HPDE6-E6E7 (cell line): ENCODE measurements around the gene FRAS1.
A peak's percentile ranks its signal among the peaks of the same experiment; 100 is the strongest.
"Not testable (repeated sequence)": the region's sequence is repeated elsewhere in the genome, so short reads cannot be mapped to it uniquely, and the experiment has no call there.

Source experiments
- DNase-seq: peaks from one replicate; pipeline ENCODE4 v3.0.0; 2011; ENCODE audit warnings: missing footprints; ENCODE audit errors: extremely low spot score

FRAS1 gene

DNA sequence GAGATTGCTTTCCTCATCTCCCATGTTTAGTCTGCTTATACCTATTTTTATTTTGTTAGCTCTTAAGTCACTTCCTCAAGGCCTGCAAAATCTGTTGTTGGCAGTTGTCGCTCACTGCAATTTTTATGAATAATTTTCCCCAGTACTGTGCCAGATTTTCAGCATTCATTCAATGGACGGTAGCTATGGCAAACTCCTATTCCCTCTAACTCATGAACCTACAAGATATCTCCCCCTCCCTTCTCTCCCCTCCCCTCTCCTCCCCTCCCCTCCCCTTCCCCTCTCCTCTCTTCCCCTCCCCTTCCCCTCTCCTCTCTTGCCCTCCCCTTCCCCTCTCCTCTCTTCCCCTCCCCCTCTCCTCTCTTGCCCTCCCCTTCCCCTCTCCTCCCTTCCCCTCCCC lies 160.4 kb downstream of the FRAS1 start:
- no peak for DNase-seq

DNA sequence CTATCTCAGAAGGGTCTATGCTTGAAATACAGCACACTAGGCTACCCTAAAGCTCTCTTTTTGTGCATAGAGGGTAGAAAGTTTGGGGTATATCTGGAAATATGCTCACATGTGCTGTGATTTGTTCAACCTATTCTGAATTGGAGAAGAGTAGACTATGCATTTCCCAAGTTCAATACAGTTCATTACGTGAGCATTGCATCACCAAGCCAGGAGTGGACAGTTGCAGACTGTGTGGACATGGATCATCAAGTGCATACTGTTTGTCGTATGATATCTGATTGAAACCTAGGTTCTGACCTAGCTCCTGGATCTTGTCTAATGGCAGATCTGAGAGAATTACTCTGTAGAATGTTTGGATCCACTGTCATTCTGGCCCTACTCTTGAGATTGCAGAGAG lies 161.1 kb downstream of the FRAS1 start:
- no peak for DNase-seq

DNA sequence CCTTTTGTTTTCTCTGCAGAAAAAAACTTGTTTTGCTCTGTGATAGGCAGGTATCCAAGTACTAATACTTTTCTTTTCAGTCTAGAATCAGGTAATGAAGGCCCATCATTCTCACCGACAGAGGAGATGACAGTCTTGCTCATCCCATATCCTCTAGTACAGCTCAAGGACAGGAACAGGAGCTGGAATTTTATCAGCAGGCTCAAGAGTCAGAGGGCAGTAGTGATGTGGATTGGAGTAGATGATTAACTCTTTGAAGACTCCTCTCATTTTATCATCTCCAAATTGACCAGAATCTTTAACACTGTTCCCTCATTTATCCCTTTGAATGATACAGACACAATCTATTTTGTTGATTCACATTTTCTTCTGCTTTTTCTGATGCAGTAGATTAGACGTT lies 162.7 kb downstream of the FRAS1 start:
- no peak for DNase-seq

DNA sequence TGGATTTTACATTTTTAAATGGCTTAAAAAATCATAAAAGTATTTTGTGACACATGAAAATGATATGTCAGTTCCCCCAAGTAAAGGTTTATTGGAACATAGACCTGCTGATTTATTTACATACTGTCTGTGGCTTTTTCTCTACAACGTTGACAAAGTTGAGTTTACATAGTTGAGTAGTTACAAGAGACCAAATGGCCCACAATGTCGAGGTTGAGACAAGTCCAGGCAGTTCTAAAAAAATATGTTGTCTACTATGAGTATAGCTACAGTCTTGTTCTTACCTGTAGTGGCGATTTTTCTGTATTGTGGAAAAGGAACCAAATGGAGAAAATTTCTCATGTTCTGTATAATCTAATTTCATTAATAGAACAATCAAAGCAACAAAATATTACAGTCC lies 163.2 kb downstream of the FRAS1 start:
- peak; percentile 9 for DNase-seq

DNA sequence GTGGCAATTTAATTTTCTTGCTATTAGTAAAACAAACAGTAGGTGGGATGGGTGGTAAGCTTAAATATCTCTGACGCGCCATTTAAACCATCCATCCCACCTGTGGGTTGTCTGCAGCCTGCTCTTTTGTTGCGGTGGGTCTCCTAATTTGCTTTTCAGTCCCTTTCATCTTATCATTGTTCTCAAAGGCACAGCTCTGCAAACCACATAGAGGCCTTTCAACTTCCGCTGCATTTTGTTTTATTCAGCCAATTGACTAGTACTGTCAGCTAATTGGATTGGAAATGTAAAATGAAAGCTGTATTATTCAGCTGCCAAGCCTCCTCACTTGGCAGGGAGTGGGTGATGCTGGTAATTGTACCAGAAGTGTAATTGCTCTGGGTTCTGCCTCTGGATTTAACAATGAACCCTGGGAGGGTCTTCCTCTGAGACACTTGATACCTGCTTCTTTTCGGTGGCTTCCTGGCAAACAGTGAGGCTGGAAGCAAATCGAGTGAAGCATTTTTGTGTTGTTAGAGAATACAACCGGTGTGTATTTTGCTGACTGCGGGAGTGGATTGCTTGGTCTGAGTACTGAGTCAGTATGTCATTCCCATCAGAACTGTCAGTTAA lies 165.6 kb downstream of the FRAS1 start:
- DNase-seq = no peak

DNA sequence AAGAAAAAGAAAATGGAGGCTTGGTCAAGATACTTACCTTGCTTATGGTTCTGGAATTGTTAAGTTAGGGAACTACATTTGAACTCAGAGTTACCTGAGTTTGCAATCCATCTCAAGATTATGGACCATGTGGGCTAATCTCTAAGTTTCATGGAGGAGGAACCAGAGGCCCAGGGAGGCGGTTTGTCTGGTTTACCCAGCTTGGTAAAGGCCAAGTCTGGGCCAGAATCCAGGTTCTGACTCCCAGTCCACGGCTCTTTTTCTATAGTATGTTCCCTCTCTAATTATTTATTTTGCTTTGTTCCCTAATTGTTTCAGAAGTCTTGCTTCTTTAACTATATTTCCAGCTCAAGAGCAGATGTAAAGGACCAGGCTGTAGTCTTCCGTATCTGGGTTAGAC lies 168.1 kb downstream of the FRAS1 start:
- no peak for DNase-seq

DNA sequence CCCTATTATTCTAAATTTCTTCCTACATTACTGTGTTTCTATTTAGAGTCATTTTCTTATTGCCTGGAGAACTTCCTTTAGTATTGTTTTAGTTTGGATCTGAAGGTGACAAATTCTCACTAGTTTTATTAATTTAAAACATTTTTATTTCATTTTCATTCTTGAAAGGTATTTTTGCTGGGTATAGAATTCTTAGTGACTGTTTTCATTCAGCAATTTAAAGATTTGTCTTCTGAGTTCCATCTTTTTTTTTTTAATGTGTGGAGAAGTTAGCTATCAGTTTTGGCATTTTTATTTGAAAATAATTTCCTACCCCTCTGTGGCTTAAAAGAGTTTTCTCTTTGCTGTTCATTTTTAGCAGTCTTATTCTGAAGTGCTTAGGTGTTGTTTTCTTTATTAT lies 169.2 kb downstream of the FRAS1 start:
- DNase-seq = no peak

DNA sequence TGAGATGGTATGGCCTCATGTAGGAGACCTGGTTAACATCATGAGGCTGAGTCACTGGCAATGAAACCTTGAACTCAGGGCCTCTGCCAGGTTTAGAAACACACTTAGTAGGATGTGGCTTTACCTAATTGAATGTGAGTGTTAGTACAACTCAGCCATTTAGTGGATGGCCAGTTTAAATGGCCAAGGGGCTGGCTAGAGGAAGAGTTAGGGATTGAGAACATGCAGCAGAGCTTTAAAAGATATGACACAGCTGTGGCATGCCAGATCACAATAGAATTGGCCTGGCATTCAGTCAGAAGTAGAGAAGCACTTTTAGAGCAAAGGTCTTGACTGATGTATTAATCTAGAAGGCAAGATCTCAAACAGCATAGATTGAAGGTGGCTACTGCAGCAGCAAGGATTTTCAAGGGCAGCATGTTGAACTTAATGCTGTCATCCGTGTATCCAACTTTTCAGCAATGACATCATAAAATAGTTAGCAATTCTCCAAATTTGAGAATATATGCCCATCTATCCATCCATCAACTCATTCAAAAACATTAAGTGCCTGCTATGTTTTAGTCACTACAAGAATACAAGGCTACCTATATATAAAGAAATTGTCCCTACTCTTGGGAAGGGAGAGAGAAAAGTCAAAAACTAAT lies 170.4 kb downstream of the FRAS1 start:
- no peak for DNase-seq

DNA sequence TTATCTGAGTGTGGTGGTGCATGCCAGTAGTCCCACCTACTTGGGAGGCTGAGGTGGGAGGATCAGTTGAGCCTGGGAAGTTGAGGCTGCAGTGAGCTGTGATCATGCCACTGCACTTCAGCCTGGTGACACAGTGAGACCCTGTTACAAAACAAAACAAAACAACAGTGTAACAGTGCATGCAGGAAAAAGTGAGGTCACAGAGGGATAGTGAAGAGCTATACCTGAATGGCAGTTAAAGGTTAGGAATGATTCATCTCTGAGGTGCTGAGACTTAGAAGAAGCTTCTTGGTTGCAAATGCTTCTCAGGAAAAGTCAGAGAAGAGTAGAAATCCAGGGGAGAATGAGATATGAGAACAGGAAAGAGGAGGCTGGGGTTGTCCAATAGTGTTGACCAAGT lies 178.7 kb downstream of the FRAS1 start:
- DNase-seq = no peak

DNA sequence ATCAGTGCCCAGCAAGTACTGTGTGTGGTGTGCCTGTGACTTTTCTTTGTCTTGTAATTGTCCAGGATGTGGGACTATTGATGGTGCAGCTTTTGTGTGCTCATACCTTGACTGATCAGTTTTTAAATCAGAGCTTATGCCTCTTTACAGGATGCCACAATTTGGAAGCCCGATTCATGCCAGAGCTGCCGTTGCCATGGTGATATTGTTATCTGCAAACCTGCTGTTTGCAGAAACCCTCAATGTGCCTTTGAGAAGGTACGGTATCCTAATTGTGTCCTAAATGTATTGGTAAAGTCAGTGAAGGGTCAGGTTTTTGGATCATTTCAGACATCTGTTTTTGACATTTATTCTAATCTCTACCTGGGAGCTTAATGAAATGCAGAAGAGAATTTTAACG lies 180.2 kb downstream of the FRAS1 start:
- no peak for DNase-seq

DNA sequence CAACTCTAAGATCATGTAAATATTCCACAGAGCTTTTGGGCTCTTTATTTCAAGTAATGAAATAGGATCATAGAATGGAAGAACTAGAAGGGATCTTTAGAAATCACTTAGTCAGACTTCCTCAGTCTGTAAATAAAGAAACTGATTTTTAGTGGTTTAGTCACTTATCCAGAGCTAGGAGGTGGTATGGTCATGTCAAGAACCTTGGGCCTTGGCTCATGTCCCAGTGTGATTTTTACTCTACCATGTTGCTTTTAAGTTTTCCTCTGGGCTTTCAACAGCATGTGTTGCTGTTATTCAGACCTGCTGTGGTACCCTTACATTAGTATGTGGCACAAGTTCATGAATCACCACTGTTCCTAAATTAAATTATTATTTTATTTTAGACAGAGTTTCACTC lies 184.9 kb downstream of the FRAS1 start:
- DNase-seq = no peak

DNA sequence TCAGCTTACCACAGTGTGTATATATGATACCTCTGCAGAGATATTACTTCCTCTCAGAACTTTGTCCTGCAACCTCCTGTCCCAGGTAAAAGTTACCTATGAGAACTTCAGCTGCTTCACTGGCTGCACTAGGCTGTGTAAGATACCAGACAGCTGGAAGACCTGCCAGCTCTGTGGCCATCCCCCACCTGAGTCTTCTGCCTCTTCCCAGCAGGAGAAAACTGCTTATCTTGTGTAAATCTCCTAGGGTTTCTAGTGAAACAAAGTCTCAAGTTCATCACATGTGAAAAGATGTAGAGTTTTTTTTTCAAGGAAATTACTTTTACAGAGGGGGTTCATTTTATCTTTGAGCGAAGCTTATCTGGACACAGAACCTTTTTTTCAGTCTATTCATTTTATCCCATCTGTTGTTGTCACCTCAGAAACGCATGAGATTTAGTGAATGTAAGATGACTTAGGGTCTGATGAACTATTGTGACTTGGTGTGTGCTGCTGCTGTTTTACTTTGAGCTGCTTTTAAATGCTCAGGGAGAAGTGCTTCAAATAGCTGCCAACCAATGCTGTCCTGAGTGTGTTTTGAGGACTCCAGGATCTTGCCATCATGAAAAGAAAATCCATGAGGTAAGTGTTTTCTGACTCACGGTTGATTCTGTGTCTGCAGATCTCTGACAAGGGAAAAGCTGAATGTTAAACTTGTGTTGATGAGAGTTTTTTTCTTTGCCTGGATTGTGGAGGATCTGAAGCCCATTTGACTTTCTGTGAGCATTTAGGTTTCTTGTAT lies 187.8 kb downstream of the FRAS1 start:
- no peak for DNase-seq

DNA sequence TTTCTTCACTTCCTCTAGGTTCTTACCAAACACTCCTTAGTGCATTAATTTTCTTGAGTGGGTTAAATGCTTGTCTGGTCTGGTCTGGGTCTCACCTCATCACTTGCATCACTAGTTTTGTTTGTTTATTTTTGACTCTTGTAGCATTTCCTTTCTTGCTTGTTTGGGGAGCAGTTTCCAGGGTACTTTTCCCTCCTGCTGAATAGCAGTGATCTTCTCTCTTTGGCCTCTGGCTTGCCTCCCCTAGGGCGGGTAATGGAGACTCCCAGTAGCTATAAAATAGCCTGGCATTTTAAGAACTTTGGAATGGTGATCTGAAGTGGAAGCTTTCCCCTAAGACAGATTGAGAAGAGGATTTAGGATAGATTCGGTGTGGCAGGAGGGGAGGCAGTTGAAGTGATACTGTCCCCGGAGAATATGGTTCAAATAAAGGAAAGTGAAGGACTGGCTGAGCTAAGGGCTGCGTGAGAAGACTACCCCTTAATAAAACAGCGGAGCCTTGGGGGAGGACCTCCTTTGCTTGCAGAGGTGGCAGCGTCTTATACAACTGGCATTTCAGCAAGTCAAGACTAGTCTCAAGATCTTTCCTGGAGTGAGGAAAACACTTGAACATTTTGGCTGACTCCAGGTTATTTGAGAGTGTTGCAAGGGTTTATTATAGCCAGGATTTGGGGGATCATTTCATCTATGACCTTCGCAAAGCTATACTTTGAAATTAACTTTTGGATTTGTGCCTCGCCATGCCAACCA lies 190.6 kb downstream of the FRAS1 start:
- DNase-seq = peak; percentile 17

DNA sequence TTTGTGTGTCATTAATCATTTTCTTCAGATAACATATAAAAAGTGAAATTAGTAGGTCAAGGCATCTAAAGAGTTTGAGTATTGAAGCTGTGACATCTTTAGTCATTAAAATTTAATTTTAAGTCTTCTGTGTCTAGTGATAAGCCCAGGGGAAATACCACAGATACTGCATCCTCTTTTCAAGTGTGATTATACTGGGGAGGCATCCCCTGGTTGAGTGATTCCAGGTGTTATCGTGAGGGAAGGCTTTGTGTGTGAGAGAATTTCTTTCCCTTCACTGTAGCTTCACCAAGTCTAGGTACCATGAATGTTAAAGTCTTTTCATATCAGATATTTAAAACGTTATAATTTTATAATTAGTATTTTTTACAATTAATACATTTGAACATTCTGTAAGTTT lies 193.4 kb downstream of the FRAS1 start:
- no peak for DNase-seq

DNA sequence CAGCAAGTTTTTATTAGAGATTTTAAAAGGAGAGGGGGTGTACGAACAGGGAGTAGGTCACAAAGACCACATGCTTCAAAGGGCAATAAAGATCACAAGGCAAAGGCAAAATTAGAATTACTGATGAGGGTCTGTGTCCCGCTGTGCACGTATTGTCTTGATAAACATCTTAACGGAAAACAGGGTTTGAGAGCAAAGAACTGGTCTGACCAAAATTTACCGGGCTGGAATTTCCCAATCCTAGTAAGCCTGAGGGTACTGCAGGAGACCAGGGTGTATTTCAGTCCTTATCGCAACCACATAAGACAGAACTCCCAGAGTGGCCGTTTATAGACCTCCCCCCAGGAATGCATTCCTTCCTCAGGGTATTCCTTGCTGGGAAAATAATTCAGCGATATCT lies 195.7 kb downstream of the FRAS1 start:
- not testable (repeated sequence) for DNase-seq

DNA sequence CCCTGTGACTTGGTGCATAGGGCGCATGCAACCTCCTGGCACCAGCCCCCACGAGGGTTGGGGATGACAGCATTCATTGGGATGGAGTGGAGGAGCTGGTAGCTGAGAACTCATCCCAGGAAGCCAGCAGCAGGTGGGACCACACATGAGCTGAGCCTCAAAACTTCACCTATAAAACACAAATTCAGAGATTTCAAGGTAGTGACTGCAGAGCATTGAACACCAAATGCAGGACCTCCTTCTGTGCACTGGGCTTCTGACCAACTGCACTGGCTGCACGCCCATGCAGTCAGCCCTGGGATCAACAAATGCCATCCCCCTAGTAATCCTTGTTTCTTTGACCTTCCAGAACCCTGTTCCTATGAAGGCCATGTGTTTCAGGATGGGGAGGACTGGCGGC lies 197.8 kb downstream of the FRAS1 start:
- no peak for DNase-seq

DNA sequence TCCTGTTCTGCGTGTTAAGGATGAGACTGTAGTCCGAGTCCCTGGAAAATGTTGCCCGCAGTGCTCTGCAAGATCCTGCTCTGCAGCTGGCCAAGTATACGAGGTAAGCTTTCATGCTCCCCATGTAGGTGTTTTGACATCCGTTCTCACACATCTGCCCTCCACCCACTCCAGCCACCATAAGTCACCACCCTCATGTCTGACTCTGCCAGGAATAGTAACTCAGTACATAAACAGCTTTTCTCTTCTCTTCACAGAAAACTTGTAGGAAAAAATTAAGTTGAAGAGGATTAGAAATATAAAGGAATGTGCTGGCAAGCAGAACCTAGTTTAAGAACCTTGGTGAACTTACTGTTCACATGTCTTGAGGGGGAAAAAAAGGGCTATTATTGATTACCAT lies 207.9 kb downstream of the FRAS1 start:
- no peak for DNase-seq

DNA sequence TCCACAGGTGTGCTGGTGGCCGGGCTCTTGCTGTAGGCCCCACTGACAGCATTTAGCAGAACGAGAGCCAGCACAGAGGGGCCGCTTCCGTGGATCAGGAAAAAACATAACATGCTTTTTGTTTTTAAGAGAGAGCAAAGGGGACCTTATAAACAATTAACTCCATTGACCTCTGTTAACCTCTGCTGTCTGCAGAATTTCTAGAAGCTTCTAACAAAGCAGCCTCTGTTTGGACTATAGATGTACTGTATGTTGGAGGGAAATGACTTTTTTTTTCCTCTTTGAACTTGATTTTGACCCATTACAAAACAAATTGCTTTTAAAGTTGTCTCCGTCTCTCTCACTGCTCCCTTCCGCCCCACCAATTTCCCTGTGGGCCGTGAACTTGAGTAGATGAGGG lies 210.7 kb downstream of the FRAS1 start:
- no peak for DNase-seq

DNA sequence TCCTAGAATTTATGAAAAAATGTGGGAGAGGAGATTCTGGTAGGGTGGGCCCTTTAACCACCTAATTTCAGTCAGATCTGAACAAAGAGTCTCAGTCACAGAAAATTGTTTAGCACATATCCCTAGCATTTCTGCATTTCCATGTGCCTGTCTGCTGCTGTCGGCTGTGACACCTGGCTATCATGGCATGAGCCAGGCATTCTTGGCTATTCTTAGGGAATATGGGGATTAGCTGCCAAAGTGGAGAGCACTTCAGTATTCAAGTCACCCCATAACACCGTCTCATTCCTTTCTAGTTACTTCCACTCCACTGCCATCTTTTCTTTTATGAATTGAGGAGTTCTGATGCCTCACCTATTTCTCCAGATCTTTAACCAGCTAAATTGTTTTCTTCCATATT lies 211.5 kb downstream of the FRAS1 start:
- DNase-seq = no peak

DNA sequence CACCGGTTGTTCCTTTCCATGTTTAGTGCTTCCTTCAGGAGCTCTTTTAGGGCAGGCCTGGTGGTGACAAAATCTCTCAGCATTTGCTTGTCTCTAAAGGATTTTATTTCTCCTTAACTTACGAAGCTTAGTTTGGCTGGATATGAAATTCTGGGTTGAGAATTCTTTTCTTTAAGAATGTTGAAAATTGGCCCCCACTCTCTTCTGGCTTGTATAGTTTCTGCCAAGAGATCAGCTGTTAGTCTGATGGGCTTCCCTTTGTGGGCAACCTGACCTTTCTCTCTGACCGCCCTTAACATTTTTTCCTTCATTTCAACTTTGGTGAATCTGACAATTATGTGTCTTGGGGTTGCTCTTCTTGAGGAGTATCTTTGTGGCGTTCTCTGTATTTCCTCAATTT lies 218.3 kb downstream of the FRAS1 start:
- not testable (repeated sequence) for DNase-seq

DNA sequence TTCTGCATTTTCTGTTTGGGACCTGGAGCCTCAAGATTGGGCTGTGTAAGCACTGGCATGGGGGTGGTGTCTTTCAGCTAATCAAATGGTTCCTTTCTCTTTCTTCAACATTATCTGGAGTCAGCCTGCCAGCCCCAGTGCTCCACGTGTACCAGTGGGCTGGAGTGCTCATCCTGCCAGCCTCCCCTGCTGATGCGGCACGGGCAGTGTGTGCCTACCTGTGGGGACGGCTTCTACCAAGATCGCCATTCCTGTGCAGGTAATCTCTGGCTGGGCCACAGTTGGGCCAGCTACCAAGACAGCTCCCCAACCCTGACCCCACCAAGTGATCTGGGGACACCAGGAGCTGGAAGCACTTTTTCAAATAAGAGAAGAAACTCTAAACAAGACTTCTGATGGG lies 229.2 kb downstream of the FRAS1 start:
- no peak for DNase-seq

DNA sequence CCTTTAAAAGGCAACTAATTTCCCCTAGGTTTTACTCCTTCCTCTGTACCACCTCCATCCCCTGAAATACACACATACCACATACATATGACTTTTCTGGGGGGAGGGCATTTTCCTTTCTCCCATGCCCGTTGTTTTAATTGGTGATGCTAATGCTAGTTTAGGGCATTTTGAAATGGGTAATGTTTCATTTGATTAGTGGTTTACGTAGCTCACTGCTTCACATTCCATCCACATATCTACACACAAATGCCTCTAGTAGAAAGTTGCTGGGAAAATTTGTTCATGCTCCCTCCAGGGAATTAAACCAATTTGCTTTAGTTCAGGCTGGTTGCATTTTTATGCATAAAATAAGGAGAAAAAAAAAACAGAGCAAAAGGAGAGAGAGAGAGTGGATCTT lies 231.2 kb downstream of the FRAS1 start:
- no peak for DNase-seq

DNA sequence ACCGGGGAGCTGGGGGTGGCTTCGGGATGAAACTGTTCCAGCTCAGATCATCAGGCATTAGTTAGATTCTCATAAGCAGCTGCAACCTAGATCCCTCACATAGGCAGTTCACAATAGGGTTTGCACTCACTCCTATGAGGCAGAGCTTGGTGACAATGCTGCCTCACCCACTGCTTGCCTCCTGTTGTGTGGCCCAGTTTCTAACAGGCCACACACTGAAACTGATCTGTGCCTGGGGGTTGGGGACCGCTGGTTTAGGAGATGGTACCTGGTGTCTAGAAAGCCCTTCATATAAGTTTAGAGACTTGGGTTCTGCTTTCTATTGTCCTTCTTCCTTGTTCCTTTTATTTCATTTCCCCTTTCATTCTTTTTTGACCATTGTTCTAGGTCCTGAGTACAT lies 234.2 kb downstream of the FRAS1 start:
- DNase-seq = no peak
